Mammary epithelial cell (primary cell): Measurements from ENCODE around the gene HS3ST4.

Experiments
- CTCF ChIP-seq, 2 donors: IDR thresholded peaks in 1 of 2; conservative IDR thresholded peaks in 1 of 2; 2 replicates each; pipeline ENCODE4 v1.5.1; 2011 to 2012; ENCODE audit warnings: inconsistent platforms in 2 of 2, low read length in 2 of 2, mild to moderate bottlenecking in 2 of 2, control low read depth in 1 of 2, low read depth in 1 of 2; ENCODE audit not compliant: insufficient read depth in 1 of 2; ENCODE audit errors: extremely low read depth in 1 of 2
- EZH2 ChIP-seq: IDR thresholded peaks from 2 replicates; pipeline ENCODE4 v1.6.1; 2012; ENCODE audit warnings: low read length, inconsistent platforms, borderline replicate concordance

- TF ChIP-seq CTCF (conservative IDR thresholded peaks at IDR 0.05 in 1 of 2, IDR thresholded peaks at IDR 0.05 in 1 of 2; ENCODE audit: extremely low read depth in 1 of 2, insufficient read depth in 1 of 2, low read depth in 1 of 2, low read length in 2 of 2) (no peak), EZH2 (no peak)
Measured at GRCh38 chr16:25747160-25747758, 55.5 kb downstream of the HS3ST4 start.
